Inflammatory macrophage (primary cell): ENCODE data around the gene CCL19.
"Not testable (repeated sequence)": the region's sequence is repeated elsewhere in the genome, so short reads cannot be mapped to it uniquely, and the experiment has no call there.

Experiments used
- DNase-seq, 2 donors: peaks; one replicate each; pipeline ENCODE4 v3.0.0-alpha.2; 2020 to 2022
- total RNA-seq, 18 experiments: gene quantifications; one replicate each; lab custom pipeline; 2026; ENCODE audit warnings: mixed read lengths in 6 of 18, inconsistent platforms in 2 of 18; lab: John Stamatoyannopoulos, UW

Gene CCL19
- total RNA-seq, result 0 to 82.8 (median 0) reads per million in 18 experiments

DNA sequence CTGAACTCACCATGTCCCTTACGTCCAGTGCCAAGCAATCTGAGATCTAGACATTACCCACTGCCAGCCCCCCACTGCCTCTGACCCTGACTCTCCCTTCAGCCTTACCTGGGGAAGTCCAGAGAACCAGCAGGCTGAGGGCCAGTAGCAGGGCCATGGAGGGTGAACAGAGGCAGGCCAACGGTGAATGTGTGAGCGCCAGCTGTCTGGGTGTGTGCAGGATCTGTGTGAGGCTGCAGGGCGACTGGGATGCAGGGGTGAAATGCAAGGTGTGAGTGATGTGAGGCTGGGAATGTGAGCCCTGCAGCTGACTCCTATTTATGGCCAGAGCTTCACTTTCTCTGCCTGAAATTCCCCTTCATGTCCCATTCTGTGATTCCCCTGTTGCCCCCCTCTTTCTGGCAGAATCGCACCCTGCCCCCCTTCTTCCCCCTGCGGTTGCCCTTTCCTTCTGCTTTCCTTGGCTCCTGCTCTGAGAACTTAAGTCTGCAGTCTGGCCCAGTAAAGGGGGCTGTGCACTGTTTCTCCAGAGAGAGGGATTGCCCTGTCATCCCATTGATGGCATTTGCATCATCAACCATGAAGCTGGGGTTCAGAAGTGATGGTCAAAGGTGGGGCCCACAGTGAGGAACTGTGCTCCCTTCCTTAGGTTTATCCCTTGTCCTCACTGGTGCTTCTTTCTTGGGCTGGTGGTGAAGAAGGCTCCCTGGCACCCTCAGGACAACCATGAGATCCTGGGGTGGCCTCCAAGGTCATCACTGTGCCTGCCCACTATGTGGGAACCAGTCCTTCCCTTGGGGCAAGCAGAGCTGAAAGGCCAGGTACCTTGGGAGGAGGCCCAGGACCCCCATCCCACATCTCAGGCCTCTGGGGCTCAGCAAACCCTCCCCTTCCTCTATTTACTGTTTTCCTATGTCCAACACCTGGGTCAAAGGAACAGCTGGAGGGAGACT lies at the start of gene CCL19:
CCL19 (minus strand) TSS at position 294 of the 953 bp plus-strand sequence; CDS start at position 157, 137 bp downstream.
- peak in 1 of 2 donors; percentile 7 for DNase-seq

DNA sequence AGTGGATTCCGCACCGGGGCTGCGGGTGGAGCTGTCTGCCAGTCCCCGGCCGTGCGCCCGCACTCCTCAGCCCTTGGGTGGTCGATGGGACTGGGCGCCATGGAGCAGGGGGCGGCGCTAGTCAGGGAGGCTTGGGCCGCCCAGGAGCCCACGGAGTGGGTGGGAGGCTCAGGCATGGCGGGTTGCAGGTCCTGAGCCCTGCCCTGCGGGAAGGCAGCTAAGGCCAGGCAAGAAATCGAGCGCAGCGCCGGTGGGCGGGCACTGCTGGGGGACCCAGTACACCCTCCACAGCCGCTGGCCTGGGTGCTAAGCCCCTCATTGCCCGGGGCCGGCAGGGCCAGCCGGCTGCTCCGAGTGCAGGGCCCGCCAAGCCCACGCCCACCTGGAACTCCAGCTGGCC lies 49.1 kb upstream of the CCL19 start:
- DNase-seq, result not testable (repeated sequence)

DNA sequence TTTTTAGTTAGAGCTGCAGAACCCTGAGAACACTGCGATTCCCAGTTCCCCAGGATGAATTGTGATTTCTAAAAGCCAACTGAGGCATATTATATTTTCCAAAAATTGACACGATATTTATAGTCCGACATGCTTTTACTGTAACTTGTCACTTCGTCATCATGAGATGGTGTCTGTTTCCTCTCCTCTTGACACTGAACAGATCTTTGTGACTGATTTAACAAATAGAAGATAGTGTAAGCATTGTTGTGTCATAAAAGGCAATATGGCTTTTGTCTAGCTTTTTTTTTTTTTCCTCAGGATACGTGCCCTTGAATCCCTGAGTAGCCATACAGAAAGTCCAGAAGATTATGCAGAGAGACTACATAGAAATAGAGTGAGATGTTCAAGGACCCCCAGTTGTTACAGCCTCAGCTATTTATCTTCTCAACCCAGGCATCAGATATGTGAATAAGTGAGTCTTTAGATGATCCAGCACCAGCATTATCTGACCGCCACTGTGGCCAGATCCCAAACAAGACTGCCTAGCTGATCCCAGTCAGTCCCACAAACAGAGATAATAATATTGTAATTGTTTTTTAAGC lies 46.7 kb upstream of the CCL19 start:
- no peak for DNase-seq

DNA sequence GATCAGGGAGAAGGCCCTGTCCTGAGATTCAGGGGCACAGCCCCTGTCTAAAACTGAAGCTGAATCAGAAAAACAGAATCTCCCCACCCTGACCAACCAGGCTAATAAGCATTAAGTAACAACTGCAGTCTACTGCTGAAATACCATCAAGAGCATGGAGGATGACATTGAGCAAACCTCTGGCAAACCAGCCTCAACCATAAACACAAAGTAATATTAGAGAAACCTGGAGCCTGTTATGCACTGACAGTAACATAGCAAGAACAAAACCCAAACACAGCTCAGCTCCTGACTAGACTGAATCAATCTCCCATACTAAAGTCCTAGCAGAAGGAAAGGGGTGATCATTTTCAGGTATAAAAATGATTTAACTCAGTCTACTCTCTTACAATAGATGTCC lies 43.6 kb upstream of the CCL19 start:
- no peak for DNase-seq

DNA sequence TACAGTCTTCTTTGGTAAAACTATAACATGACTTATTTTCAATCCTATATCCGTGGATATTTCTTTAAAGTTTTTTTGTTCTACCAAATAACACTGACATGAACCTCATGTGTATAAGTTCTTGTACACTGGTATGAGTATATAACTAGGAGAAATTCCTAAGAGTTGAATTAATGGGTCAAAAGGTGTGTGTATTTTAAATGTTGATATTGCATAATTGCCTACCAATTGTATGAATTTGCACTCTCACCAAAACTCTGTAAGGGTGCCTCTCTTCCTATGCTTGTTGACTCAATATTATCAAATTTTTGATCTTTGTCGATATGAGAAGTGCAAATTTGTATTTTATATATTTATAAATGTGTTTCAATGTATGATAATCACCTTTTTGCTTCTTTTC lies 41.8 kb upstream of the CCL19 start:
- no peak for DNase-seq

DNA sequence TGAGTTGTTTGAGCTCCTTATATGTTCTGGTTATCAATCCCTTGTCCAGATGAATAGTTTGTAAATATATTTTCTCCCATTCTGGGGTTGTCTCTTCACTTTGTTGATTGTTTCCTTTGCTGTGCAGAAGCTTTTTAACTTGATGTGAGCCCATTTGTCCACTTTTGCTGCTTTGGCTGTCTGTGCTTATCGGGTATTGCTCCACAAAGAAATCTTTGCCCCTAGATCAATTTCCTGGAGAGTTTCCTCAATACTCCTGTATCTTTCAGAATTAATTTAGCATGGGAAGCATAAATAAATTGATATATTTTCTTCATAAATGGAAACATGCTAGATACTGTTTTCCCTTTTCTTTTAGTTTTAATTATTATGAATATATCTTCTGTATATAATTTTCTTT lies 41.4 kb upstream of the CCL19 start:
- no peak for DNase-seq

DNA sequence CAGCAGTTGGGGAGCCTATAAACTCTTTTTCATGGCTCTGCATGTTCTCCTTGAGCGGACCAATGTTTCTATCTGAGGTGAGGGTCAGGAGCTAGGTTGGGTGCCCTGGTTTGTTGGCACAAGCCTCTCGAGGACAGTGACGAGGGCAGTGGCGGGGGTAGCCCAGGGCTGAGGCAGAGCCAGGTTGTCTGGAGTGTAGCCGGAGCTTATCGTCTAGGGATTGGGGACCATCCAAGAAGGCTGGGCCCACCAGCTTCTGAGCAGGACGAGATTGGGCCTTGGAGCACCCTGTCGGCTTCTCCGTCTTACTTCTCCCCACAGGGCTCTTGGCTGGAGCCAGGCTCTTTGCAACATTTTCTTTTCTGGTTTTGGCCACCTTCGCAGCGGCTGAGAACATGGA lies 32.1 kb upstream of the CCL19 start:
- no peak for DNase-seq

DNA sequence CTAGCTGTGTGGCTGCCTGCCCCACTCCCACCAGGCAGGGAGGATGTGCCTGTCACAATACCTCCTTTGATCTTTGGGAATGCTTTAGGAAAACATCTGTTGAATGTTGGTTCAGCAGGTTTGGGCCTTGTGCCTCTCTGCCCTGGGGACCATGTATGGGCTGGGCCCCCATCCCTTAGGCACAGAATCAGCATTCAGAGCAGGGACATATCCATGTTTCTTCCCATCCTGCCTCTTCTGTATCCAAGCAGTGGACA lies 28.6 kb upstream of the CCL19 start:
- not testable (repeated sequence) for DNase-seq

DNA sequence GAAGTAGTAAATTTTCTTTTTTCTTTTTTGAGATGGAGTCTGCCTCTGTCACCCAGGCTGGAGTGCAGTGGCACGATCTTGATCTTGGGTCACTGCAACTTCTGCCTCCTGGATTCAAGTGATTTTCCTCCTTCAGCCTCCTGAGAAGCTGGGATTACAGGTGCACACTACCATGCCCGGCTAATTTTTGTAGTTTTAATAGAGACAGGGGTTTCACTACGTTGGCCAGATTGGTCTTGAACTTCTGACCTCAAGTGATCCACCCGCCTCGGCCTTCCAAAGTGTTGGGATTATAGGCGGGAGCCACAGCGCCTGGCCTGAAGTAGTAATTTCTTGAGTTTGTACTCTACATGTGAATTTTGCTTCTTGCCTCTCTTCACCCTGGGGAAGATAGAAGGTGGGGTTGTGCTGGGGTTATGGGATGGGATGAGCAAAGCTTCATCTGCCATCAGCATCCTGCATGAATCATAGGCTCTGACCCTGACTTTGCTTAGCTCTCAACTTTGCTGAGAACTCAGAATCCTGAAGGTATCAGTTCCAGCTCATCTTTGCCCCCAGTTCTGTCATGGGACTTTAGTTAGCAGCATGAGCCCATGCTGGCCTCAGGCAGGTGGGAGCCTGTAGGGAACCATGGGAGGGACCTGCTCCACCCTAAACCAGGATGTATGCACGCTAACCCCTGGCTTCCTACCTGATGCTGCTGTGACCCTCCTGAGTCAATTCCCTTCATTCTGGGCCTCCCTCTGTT lies 28.1 kb upstream of the CCL19 start:
- no peak for DNase-seq

DNA sequence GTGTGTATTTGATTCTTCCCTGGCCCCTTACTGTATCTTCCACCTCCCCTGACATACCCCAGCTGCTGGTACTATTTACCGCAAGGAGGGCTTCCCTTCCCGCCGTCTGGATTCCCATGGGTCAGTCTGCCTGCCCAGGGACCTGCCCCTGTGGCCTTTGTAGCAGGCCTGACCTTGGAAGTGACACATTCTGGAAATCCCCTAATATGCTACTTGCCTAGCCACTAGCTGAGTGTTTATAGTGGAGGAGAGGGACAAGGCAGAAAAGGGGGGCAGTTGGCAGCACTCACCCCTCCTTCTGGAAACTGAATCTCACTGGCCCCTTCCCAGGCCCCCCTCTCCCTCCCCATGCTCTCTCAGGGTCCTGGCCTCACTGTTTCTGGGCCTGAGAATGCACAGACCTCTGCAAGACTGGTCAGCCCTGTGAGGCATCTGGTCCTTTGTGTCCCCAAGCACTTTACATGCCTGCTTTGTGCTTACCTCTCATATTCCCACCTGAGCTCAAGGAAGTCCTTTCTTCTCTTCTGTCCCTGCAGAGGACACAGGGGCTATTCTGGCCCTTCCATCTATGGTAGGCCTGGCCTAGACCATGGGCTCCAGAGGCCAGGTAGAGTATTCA lies 27.0 kb upstream of the CCL19 start:
- no peak for DNase-seq

DNA sequence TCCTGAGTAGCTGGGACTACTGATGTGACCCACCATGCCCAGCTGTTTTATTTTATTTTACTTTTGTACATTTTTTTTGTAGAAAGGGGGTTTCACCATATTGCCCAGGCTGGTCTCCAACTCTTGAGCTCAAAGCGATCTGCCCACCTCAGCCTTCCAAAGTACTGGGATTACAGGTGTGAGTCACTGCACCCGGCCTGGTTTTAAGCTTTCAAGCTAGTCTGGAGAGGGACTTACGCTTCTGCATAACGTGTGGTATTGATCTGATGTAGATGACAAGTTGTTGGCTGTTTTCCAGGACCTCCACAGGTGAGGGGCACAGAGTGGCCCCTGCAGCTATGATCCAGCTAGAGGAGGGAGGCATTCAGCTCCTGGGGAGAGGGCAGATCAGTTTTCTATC lies 25.6 kb upstream of the CCL19 start:
- no peak for DNase-seq

DNA sequence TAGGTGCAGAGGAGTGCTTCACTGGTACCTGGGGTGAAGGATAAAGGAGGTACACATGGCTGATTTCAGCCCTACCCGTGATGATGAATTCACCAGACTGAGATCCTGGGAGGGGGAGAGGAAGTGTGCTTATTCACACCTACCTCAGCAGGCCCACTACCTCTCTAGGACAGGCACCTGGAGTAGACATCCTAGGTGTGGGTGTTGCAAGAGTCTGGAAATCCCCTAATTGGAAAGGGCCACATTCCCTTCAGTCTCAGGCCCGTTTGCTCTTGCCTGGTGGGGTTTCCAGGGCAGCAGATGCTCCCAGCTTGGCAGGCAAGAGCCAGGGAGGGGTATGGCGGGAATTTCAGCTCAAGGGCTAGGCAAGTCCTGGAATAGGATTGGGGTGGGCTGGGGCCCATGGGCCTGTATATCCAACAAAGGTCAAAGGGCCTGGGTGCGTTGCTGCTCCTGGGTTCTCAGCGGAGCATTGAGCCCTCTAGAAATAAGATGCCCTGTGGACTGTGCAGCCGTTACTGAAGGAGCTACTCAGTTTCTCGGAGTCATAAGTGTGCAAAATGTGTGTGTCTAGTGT lies 24.7 kb upstream of the CCL19 start:
- no peak for DNase-seq

DNA sequence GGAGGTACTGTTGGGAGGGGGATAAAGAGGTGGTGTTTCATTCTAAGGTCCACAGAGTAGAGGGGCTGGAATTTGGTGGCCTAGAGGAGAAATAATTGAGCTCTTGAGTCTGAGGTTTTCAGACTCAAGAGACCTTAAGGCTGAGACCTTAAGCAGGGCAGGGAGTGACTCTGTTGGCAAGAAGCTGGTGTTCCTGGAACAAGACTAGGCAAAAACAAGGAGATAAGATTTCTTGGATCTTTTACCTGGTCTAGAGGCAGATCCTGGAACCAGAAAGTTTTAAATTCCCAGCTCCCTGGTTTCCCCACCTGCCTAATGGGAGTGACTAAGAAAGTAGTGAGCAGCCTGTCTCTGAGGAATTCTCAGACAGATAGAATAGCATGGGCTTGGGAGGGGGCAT lies 22.9 kb upstream of the CCL19 start:
- DNase-seq, result no peak

DNA sequence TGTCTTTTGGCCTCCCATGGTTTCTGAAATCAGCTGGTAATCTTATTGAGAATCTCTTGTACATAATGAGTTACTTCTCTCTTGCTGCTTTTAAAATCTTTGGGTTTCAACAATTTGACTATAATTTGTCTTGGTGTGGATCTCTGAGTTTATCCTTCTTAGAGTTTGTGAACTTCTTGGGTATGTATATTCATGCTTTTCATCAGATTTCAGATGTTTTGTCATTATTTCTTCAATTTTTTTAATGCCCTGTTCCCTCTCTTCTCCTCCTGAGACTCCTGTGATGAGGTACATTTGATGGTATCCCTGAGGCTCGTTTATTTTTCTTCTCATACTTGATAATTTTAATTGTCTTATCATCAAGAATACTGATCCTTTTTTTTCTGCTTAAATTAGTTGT lies 21.1 kb upstream of the CCL19 start:
- no peak for DNase-seq

DNA sequence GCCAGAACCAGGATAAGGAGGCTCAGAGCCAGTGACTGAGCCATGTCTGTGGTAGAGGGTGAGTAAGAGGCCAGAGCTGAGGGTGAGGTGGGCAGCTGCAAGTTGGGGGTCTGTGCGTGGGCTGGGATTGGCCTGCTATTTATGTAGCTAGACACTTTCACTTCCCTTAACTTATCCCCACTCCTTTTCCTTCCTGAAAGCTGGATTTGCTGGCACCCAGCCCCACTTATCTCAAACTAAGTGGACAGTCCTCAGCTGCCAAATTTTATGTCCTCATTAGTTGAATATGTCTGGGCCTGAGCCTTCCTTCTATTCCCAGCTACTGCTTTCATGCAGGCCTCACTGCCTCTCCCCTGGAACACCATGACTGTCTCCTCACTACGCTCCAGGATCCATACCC lies 18.9 kb upstream of the CCL19 start, which contains the start of gene CCL21:
CCL21 (minus strand) TSS at position 114 of the 400 bp plus-strand sequence; CDS start at position 44, 70 bp downstream.
- DNase-seq, result peak; percentile 42 to 57

DNA sequence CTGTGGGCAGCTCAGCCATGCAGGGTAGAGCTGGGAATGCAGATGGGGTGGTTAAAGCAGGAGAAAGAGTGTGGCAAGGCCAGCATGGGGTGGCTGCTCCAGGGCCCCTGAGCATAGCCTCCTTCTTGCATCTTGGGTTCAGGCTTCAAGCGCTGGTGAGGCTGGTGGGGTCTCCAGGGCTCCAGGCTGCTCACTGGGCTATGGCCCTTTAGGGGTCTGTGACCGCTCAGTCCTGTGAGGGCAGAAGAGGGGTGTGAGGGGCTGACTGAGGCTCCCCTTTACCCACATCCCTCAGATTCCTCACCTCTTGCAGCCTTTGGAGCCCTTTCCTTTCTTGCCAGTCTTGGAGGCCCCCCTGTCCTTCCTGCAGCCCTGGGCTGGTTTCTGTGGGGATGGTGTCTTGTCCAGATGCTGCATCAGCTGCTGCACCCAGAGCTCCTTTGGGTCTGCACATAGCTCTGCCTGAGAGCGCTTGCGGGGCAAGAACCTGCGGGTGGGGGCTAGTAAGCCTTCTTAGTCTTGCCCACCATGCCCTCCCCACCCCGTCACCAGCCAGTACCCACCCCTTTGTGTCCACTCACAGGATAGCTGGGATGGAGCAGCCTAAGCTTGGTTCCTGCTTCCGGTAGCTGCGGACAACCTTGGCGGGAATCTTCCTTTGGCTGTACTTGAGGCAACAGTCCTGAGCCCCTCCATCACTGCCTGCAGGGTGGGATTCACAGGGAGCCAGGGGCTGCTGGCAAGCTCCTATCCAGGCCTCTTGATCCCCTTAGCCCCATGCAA lies 18.3 kb upstream of the CCL19 start:
- no peak for DNase-seq

DNA sequence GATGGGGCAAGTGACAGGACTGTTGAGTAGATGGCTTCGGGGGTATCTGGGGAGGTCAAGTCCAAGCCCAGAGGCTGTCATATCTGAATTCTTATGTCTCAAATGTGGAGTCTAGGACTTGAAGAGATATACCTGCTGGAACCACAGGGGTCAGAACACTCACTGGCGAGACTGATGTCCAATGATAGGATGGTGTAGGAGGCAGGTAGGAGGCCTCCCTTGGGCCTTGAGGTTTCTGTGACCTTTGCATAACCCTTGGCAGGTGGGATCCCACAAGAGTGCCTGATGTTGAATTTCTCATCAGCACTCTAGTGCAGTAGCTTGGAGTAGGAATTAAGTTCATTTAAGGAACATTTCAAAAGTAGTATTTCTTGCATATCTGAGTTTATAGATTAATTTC lies 16.1 kb upstream of the CCL19 start:
- DNase-seq, result no peak

DNA sequence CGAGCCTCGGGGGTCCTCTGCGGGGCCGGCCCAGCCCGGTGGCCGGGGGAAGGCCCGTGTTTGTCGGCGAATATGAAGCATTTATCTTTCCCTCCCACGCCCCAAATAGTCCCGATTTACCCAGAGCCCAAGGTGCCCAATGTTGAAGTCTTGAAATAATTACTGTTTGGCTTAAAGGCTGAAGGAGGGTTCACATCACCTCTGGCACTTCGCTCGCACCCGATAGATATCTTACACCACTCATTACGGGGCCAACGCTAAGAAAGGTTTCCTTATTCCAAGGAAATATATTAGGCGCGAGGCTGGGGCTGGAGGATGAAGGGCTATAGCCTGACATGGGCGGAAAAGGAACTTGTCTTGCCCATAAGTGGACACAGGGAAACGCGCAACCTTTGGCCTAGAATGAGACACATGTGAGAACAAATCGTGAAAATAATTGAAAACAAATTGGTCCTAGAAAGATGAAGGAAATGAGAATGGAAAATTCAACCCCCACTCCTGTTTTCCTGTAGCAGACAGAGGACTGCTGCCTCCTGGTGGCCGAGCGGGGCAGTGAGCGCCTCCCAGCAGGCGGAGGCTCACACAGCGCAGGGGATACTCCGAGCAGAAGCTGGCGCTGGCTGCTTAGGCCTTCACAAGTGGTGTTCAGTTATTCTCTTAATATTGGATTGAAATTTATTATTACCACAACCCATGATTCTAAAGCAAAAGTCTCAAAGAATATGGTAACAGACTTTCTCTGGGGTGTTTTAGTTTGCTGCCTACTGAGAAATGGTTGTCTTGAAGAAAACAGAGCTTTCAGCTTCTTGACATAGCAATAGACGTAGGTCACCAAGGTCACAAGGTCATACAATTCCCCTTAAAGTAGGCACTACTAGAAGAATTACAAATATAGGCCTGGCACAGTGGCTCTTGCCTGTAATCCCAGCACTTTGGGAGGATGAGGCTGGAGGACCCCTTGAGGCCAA lies 11.0 kb upstream of the CCL19 start:
- DNase-seq, result peak; percentile 76 to 77

DNA sequence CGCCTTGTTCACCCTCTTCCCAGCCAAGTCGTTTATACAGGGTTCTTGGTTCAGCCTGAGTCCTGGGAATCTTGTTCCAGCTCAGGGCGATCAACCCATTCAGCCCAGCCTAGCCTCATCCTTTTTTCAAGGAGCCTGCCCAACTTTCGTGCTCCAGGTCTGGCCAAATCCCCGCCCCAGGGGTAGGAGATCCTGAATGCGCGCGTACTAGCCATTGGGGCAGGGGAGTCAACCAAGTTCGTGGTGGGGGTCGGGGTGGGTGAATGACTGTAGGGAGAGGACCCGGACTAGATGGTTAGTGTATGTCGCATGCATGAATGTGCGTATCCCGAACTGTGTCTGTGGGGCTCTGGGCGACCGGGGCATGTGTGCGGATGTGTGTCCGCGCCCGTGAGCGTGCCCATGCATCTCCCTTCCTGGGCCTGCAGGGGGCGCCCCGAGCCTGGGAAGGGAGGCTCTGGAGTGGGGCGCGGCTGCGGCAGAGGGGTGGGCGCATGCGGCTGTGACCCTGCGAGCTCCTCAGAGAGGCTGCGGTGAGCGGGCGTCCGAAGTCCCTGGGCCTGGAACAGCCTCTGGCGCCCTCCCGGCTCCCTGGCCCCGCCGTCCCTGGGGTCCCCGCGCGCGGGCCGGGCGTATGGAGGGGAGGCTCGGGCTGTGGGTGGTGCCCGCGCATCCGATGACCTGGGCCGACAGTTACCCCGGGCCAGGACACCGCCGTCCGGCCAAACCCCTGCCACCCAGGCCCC lies 10.1 kb upstream of the CCL19 start:
- DNase-seq, result peak; percentile 47 to 61

DNA sequence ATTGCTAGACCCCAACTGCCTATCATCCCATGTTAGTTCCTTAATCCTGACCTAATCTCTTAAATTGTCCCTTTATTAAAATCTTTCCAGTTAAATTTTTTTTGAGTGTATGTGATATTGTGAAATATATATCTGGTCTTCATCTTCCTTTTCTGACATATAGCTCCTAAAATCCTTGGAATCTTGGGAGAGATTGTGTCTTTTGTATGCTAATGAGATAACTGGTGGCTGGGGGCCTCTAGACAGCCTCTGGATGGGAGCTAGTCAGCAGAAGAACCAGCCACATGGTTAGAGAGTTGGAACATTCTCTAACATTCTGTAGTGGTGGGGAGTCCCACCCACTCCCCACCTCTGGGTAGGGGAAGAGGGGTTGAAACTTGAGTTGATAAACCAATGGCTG lies 3.7 kb upstream of the CCL19 start:
- DNase-seq, result no peak
